WTC11 (cell line): ENCODE data around the gene MACROD2.

Experiments used
- ZNF232 ChIP-seq: sonication (generic); formaldehyde crosslinking; IDR thresholded peaks from 2 replicates; pipeline ENCODE4 v1.8.0; 2022; ENCODE audit warnings: mild to moderate bottlenecking, missing genetic modification reagents
- TF ChIP-seq, protein P1 (sequence below): fragments of 200-600 bp; IDR thresholded peaks from 2 replicates; pipeline ENCODE4 v1.8.0; 2022; ENCODE audit warnings: antibody characterized with exemption
- TF ChIP-seq, protein P2 (sequence below): sonication (generic); formaldehyde crosslinking; IDR thresholded peaks from 2 replicates; pipeline ENCODE4 v1.8.0; 2022; ENCODE audit warnings: mild to moderate bottlenecking, missing genetic modification reagents

DNA sequence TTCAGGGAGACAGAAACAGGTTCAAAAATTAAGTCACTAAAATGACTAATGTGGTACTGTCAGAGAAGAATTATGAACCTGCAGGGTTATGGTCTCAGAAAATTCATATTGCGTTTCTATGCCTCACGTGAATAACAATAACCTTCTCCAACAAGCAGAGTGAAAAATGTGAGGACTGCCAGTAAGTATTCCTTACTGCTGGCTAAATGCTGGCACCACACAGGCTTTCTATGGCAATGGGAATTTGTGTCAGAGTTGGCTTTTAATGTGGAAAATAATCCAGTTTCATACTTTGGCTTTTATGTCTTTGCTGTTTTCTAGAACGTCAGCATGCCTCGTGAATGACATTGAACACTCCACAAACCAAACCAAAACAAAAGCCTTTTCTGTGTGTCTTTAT lies 1922.0 kb downstream of the MACROD2 start:
- TF ChIP-seq ZNF232 (CRISPR knock-in tag), result no peak
- TF ChIP-seq, protein P1, sequence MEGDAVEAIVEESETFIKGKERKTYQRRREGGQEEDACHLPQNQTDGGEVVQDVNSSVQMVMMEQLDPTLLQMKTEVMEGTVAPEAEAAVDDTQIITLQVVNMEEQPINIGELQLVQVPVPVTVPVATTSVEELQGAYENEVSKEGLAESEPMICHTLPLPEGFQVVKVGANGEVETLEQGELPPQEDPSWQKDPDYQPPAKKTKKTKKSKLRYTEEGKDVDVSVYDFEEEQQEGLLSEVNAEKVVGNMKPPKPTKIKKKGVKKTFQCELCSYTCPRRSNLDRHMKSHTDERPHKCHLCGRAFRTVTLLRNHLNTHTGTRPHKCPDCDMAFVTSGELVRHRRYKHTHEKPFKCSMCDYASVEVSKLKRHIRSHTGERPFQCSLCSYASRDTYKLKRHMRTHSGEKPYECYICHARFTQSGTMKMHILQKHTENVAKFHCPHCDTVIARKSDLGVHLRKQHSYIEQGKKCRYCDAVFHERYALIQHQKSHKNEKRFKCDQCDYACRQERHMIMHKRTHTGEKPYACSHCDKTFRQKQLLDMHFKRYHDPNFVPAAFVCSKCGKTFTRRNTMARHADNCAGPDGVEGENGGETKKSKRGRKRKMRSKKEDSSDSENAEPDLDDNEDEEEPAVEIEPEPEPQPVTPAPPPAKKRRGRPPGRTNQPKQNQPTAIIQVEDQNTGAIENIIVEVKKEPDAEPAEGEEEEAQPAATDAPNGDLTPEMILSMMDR, result no peak
- TF ChIP-seq, protein P2, sequence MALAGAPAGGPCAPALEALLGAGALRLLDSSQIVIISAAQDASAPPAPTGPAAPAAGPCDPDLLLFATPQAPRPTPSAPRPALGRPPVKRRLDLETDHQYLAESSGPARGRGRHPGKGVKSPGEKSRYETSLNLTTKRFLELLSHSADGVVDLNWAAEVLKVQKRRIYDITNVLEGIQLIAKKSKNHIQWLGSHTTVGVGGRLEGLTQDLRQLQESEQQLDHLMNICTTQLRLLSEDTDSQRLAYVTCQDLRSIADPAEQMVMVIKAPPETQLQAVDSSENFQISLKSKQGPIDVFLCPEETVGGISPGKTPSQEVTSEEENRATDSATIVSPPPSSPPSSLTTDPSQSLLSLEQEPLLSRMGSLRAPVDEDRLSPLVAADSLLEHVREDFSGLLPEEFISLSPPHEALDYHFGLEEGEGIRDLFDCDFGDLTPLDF (CRISPR knock-in tag), result no peak
